ENCODE measurements around the gene TGM2. TPM values are rescaled to one million over a fixed set of nuclear protein-coding genes. Genes with fewer than 3 reads are reported as not detected.

Gene TGM2
- polyA plus RNA-seq, 1 donor from 2014 or later = not detected

- H3K27ac ChIP-seq (ENCODE audit: low read length) = no peak overlapping the region
- H2AFZ ChIP-seq (ENCODE audit: low read depth, low read length) = no peak overlapping the region
- H3K9me2 ChIP-seq (ENCODE audit: insufficient read depth, low read length) = no peaks in the 10 kb centered on the region
- no peak overlapping the region for H3K9ac ChIP-seq (ENCODE audit: low read length)
- no peaks in the 10 kb centered on the region for H3K9me3 ChIP-seq (ENCODE audit: low read length)
- H3K4me2 ChIP-seq (ENCODE audit: low read length) = no peak overlapping the region
- H3K4me3 ChIP-seq (ENCODE audit: low read length) = no peak overlapping the region
- H3K36me3 ChIP-seq (ENCODE audit: insufficient read depth, low read length) = no peaks in the 10 kb centered on the region
- no peaks in the 10 kb centered on the region for H3K27me3 ChIP-seq (ENCODE audit: insufficient read depth, low read depth, low read length)
- H3F3A ChIP-seq (ENCODE audit: insufficient read depth, low read length, poor library complexity, severe bottlenecking) = no peaks in the 10 kb centered on the region
- no peak for TF ChIP-seq SMC3 (conservative IDR thresholded peaks at IDR 0.05; ENCODE audit: poor library complexity)
- no peaks in the 10 kb centered on the region for H3K79me2 ChIP-seq (replicated peaks; ENCODE audit: insufficient read depth, low read length)
- no peaks in the 10 kb centered on the region for H4K20me1 ChIP-seq (ENCODE audit: insufficient read depth)
These were observed 32.5 kb upstream of the TGM2 start for GRCh38 chr20:38197619-38198018.

- Histone ChIP-seq H3K4me3 (ENCODE audit: low read length) (no peak overlapping the region), H3K4me2 (ENCODE audit: low read length) (no peak overlapping the region), H3K36me3 (ENCODE audit: insufficient read depth, low read length) (no peaks in the 10 kb centered on the region), H3K9me3 (ENCODE audit: low read length) (no peaks in the 10 kb centered on the region), H3F3A (ENCODE audit: insufficient read depth, low read length, poor library complexity, severe bottlenecking) (no peaks in the 10 kb centered on the region), H2AFZ (ENCODE audit: low read depth, low read length) (no peak overlapping the region), H4K20me1 (ENCODE audit: insufficient read depth) (no peaks in the 10 kb centered on the region), H3K27ac (ENCODE audit: low read length) (no peak overlapping the region), H3K27me3 (ENCODE audit: insufficient read depth, low read depth, low read length) (no peaks in the 10 kb centered on the region), H3K79me2 (replicated peaks; ENCODE audit: insufficient read depth, low read length) (no peaks in the 10 kb centered on the region), H3K9ac (ENCODE audit: low read length) (no peak overlapping the region), H3K9me2 (ENCODE audit: insufficient read depth, low read length) (no peaks in the 10 kb centered on the region)
- no peak for TF ChIP-seq EZH2 (IDR thresholded peaks at IDR 0.05; ENCODE audit: borderline replicate concordance, insufficient read depth, low read length, poor library complexity, severe bottlenecking)
- TF ChIP-seq REST (IDR thresholded peaks at IDR 0.05; ENCODE audit: borderline replicate concordance) = no peak
- no peak for TF ChIP-seq EP300 (conservative IDR thresholded peaks at IDR 0.05; ENCODE audit: poor library complexity, severe bottlenecking)
- TF ChIP-seq CTCF (IDR thresholded peaks at IDR 0.05; ENCODE audit: poor library complexity, severe bottlenecking) = no peak
- TF ChIP-seq POLR2AphosphoS5 (IDR thresholded peaks at IDR 0.05) = no peak
- no peak for TF ChIP-seq RAD21 (conservative IDR thresholded peaks at IDR 0.05)
- no peak for TF ChIP-seq MXI1 (conservative IDR thresholded peaks at IDR 0.05; ENCODE audit: poor library complexity, severe bottlenecking)
- no peak for TF ChIP-seq SMC3 (conservative IDR thresholded peaks at IDR 0.05; ENCODE audit: poor library complexity)
- no peak for TF ChIP-seq TAF1 (IDR thresholded peaks at IDR 0.05; ENCODE audit: low read depth)
These were observed 32.1 kb upstream of the TGM2 start for GRCh38 chr20:38197217-38197616.

- TF ChIP-seq EZH2 (IDR thresholded peaks at IDR 0.05; ENCODE audit: borderline replicate concordance, insufficient read depth, low read length, poor library complexity, severe bottlenecking) (no peak), CTCF (IDR thresholded peaks at IDR 0.05; ENCODE audit: poor library complexity, severe bottlenecking) (no peak), EP300 (conservative IDR thresholded peaks at IDR 0.05; ENCODE audit: poor library complexity, severe bottlenecking) (no peak), POLR2AphosphoS5 (IDR thresholded peaks at IDR 0.05) (no peak), REST (IDR thresholded peaks at IDR 0.05; ENCODE audit: borderline replicate concordance) (no peak), SMC3 (conservative IDR thresholded peaks at IDR 0.05; ENCODE audit: poor library complexity) (no peak), RAD21 (conservative IDR thresholded peaks at IDR 0.05) (no peak), TAF1 (IDR thresholded peaks at IDR 0.05; ENCODE audit: low read depth) (no peak), MXI1 (conservative IDR thresholded peaks at IDR 0.05; ENCODE audit: poor library complexity, severe bottlenecking) (no peak)
- Histone ChIP-seq H3K9me2 (ENCODE audit: insufficient read depth, low read length) (no peaks in the 10 kb centered on the region), H3F3A (ENCODE audit: insufficient read depth, low read length, poor library complexity, severe bottlenecking) (no peaks in the 10 kb centered on the region), H2AFZ (ENCODE audit: low read depth, low read length) (no peak overlapping the region), H3K79me2 (replicated peaks; ENCODE audit: insufficient read depth, low read length) (no peaks in the 10 kb centered on the region), H3K4me3 (ENCODE audit: low read length) (no peak overlapping the region), H3K4me2 (ENCODE audit: low read length) (no peak overlapping the region), H3K36me3 (ENCODE audit: insufficient read depth, low read length) (no peaks in the 10 kb centered on the region), H4K20me1 (ENCODE audit: insufficient read depth) (no peaks in the 10 kb centered on the region), H3K9ac (ENCODE audit: low read length) (no peak overlapping the region), H3K27ac (ENCODE audit: low read length) (no peak overlapping the region), H3K9me3 (ENCODE audit: low read length) (no peaks in the 10 kb centered on the region), H3K27me3 (ENCODE audit: insufficient read depth, low read depth, low read length) (no peaks in the 10 kb centered on the region)
These were observed 31.5 kb upstream of the TGM2 start for GRCh38 chr20:38196592-38196991.

All from neural cell (in vitro differentiated cells).